GM12878 (cell line): Measurements from ENCODE around the gene SIRT2.

Source experiments
- ATF2 ChIP-seq: IDR thresholded peaks from 2 replicates; pipeline ENCODE4 v1.6.1; 2012; ENCODE audit warnings: low read length, inconsistent platforms
- CBFB ChIP-seq: IDR thresholded peaks from 2 replicates; pipeline ENCODE4 v1.6.1; 2016; ENCODE audit warnings: antibody characterized with exemption, low read depth
- CTCF ChIP-seq, 3 experiments: IDR thresholded peaks in 2 of 3; conservative IDR thresholded peaks in 1 of 3; 2 replicates each; pipeline ENCODE4 v1.5.1; 2011; ENCODE audit warnings: low read depth in 3 of 3, low read length in 3 of 3, mild to moderate bottlenecking in 3 of 3, control low read depth in 2 of 3, moderate library complexity in 2 of 3, inconsistent platforms in 1 of 3, mixed read lengths in 1 of 3; ENCODE audit not compliant: control insufficient read depth in 2 of 3, insufficient read depth in 1 of 3; ENCODE audit errors: extremely low read depth in 1 of 3
- ETV6 ChIP-seq, 2 experiments: fragments of 450-650 bp in 1 of 2; IDR thresholded peaks in 1 of 2; conservative IDR thresholded peaks in 1 of 2; 2 replicates each; pipeline ENCODE4 v1.6.1; 2014; ENCODE audit warnings: antibody characterized with exemption in 1 of 2, borderline replicate concordance in 1 of 2, low read depth in 1 of 2, mild to moderate bottlenecking in 1 of 2, moderate library complexity in 1 of 2
- GABPA ChIP-seq: IDR thresholded peaks from 2 replicates; pipeline ENCODE4 v1.6.1; 2014; ENCODE audit warnings: antibody characterized with exemption, low read depth, mild to moderate bottlenecking, inconsistent platforms
- GATAD2B ChIP-seq: fragments of 450-650 bp; conservative IDR thresholded peaks from 2 replicates; pipeline ENCODE4 v1.6.1; 2017; ENCODE audit warnings: low read depth, mild to moderate bottlenecking, moderate library complexity
- HDAC6 ChIP-seq: fragments of 200-600 bp; sonication (generic); IDR thresholded peaks from one replicate; pipeline ENCODE4 v1.8.0; 2017; ENCODE audit warnings: antibody characterized with exemption; ENCODE audit not compliant: unreplicated experiment
- MEF2B ChIP-seq: fragments of 450-650 bp; IDR thresholded peaks from 2 replicates; pipeline ENCODE4 v1.6.1; 2018; ENCODE audit warnings: mild to moderate bottlenecking, moderate library complexity; ENCODE audit not compliant: partially characterized antibody, poor library complexity, severe bottlenecking
- RBBP5 ChIP-seq: fragments of 200-600 bp; sonication (generic); conservative IDR thresholded peaks from 2 replicates; pipeline ENCODE4 v1.6.1; 2016
- SIN3A ChIP-seq: IDR thresholded peaks from 2 replicates; pipeline ENCODE4 v1.6.1; 2012; ENCODE audit warnings: low read depth, low read length, improper control_type of control experiment
- TAF1 ChIP-seq: IDR thresholded peaks from 2 replicates; pipeline ENCODE4 v1.6.1; 2011; ENCODE audit warnings: mild to moderate bottlenecking, low read depth, low read length, borderline replicate concordance
- USF2 ChIP-seq: IDR thresholded peaks from 2 replicates; pipeline ENCODE4 v1.6.1; 2011; ENCODE audit warnings: low read depth, low read length, improper control_type of control experiment, borderline replicate concordance
- YBX1 ChIP-seq: fragments of 450-650 bp; IDR thresholded peaks from 2 replicates; pipeline ENCODE4 v1.6.1; 2016; ENCODE audit warnings: antibody characterized with exemption
- YY1 ChIP-seq: IDR thresholded peaks from 2 replicates; pipeline ENCODE4 v1.6.1; 2011; ENCODE audit warnings: low read depth, mild to moderate bottlenecking, low read length

- TF ChIP-seq YY1 (no peak), RBBP5 (no peak), USF2 (no peak), ETV6 (conservative IDR thresholded peaks at IDR 0.05 in 1 of 2, IDR thresholded peaks at IDR 0.05 in 1 of 2; ENCODE audit: borderline replicate concordance in 1 of 2, low read depth in 1 of 2) (no peak), SIN3A (no peak), CTCF (IDR thresholded peaks at IDR 0.05 in 2 of 3, conservative IDR thresholded peaks at IDR 0.05 in 1 of 3; ENCODE audit: control insufficient read depth in 2 of 3, extremely low read depth in 1 of 3, insufficient read depth in 1 of 3, low read depth in 3 of 3, low read length in 3 of 3) (no peak), TAF1 (no peak), GABPA (no peak), YBX1 (no peak), ATF2 (no peak), MEF2B (no peak), CBFB (no peak), GATAD2B (no peak), HDAC6 (no peak)
These were observed 6.6 kb downstream of the SIRT2 start for GRCh38 chr19:38892841-38893240.
